CD14-positive monocyte (primary cell): ENCODE data around the gene BBLN. TPM values are rescaled to one million over a fixed set of nuclear protein-coding genes. Genes with fewer than 3 reads are reported as not detected.

Experiments
- DNase-seq, 3 donors: peaks; one replicate each; pipeline ENCODE4 v3.0.0-alpha.2; 2011 to 2022
- H2AFZ ChIP-seq: 2 replicates; pipeline ENCODE4 v1.6.0; 2012; ENCODE audit warnings: mild to moderate bottlenecking, low read depth, low read length, inconsistent platforms; ENCODE audit not compliant: insufficient read depth, poor library complexity, severe bottlenecking
- H3K27ac ChIP-seq, 2 donors: 1 replicate in 1 of 2; 2 replicates in 1 of 2; pipeline ENCODE4 v1.5.1; 2012 to 2013; ENCODE audit warnings: low read length in 2 of 2, control low read depth in 1 of 2, inconsistent platforms in 1 of 2, low read depth in 1 of 2, mild to moderate bottlenecking in 1 of 2
- H3K27me3 ChIP-seq, 2 donors: one replicate each; pipeline versions ENCODE4 v1.6.0 to v1.6.1; 2011 to 2013; ENCODE audit warnings: low read length in 2 of 2; ENCODE audit not compliant: control insufficient read depth in 2 of 2, insufficient read depth in 2 of 2
- H3K36me3 ChIP-seq, 2 donors: replicated peaks in 1 of 2; 1 replicate in 1 of 2; 2 replicates in 1 of 2; pipeline versions ENCODE4 v1.5.1 to v1.6.1; 2012 to 2013; ENCODE audit warnings: low read length in 2 of 2, control low read depth in 1 of 2, inconsistent platforms in 1 of 2, mild to moderate bottlenecking in 1 of 2; ENCODE audit not compliant: insufficient read depth in 2 of 2, control insufficient read depth in 1 of 2
- H3K4me1 ChIP-seq, 2 donors: 1 replicate in 1 of 2; 2 replicates in 1 of 2; pipeline versions ENCODE4 v1.5.1 to v1.6.1; 2012 to 2013; ENCODE audit warnings: low read length in 2 of 2, control low read depth in 1 of 2, inconsistent platforms in 1 of 2, mild to moderate bottlenecking in 1 of 2, moderate library complexity in 1 of 2; ENCODE audit not compliant: insufficient read depth in 2 of 2, control insufficient read depth in 1 of 2
- H3K4me2 ChIP-seq: replicated peaks from 2 replicates; pipeline ENCODE3; 2012; ENCODE audit warnings: low read length, moderate library complexity, mild to moderate bottlenecking; ENCODE audit not compliant: poor library complexity, severe bottlenecking; ENCODE audit errors: extremely low read depth
- H3K4me3 ChIP-seq, 3 experiments: fragments of 200-600 bp in 1 of 3; sonication (generic) in 1 of 3; replicated peaks in 1 of 3; 1 replicate in 2 of 3; 2 replicates in 1 of 3; pipeline ENCODE4 v1.5.1; 2011 to 2013; ENCODE audit warnings: low read length in 3 of 3, mild to moderate bottlenecking in 3 of 3, control low read depth in 2 of 3, low read depth in 2 of 3, inconsistent platforms in 1 of 3, moderate library complexity in 1 of 3
- H3K79me2 ChIP-seq: 2 replicates; pipeline ENCODE4 v1.6.0; 2012; ENCODE audit warnings: mild to moderate bottlenecking, control low read depth, inconsistent platforms, low read length, moderate library complexity; ENCODE audit not compliant: insufficient read depth
- H3K9ac ChIP-seq: 2 replicates; pipeline ENCODE4 v1.6.0; 2017; ENCODE audit warnings: low read length, mild to moderate bottlenecking; ENCODE audit not compliant: insufficient read depth, poor library complexity, severe bottlenecking
- H3K9me3 ChIP-seq, 2 donors: replicated peaks in 1 of 2; 1 replicate in 1 of 2; 2 replicates in 1 of 2; pipeline versions ENCODE4 v1.5.1 to v1.6.1; 2012 to 2013; ENCODE audit warnings: low read length in 2 of 2, control low read depth in 1 of 2; ENCODE audit not compliant: control insufficient read depth in 1 of 2, insufficient read depth in 1 of 2
- H4K20me1 ChIP-seq: 2 replicates; pipeline ENCODE4 v1.6.0; 2012; ENCODE audit warnings: mild to moderate bottlenecking, low read length, control low read depth, moderate library complexity; ENCODE audit not compliant: insufficient read depth
- H3K27ac Mint-ChIP-seq, 7 donors: one replicate each; pipeline ENCODE4 v1.8.0; 2020; ENCODE audit warnings: mild to moderate bottlenecking in 7 of 7, mixed read lengths in 7 of 7, moderate library complexity in 6 of 7, inconsistent platforms in 2 of 7
- H3K27me3 Mint-ChIP-seq, 3 donors: one replicate each; pipeline ENCODE4 v1.8.0; 2021 to 2022; ENCODE audit warnings: low read depth in 3 of 3, mild to moderate bottlenecking in 3 of 3, mixed read lengths in 3 of 3, moderate library complexity in 3 of 3, inconsistent platforms in 1 of 3
- H3K36me3 Mint-ChIP-seq, 2 donors: one replicate each; pipeline ENCODE4 v1.8.0; 2020; ENCODE audit warnings: mixed read lengths in 2 of 2, inconsistent platforms in 1 of 2, mild to moderate bottlenecking in 1 of 2
- H3K4me1 Mint-ChIP-seq: one replicate; pipeline ENCODE4 v1.8.0; 2020; ENCODE audit warnings: mild to moderate bottlenecking, mixed read lengths
- H3K4me3 Mint-ChIP-seq, 2 donors: one replicate each; pipeline ENCODE4 v1.8.0; 2020; ENCODE audit warnings: mild to moderate bottlenecking in 2 of 2, mixed read lengths in 2 of 2, moderate library complexity in 1 of 2
- H3K9me3 Mint-ChIP-seq, 7 donors: one replicate each; pipeline ENCODE4 v1.8.0; 2020 to 2022; ENCODE audit warnings: mixed read lengths in 7 of 7, mild to moderate bottlenecking in 6 of 7, moderate library complexity in 6 of 7, inconsistent platforms in 2 of 7
- CTCF ChIP-seq: fragments of 200-600 bp; IDR thresholded peaks from one replicate; pipeline ENCODE4 v1.8.0; 2022; ENCODE audit warnings: antibody characterized with exemption, mild to moderate bottlenecking
- WGBS: methylation state at CpG from one replicate; pipeline ENCODE4 v1.1.5; 2013; ENCODE audit warnings: missing lambda C conversion rate; ENCODE audit not compliant: insufficient coverage; 5-methylcytosine and 5-hydroxymethylcytosine counted together
- intact Hi-C, 2 donors: fragments of 100-400 bp; cut with micrococcal nuclease; formaldehyde crosslinking; loops; one replicate each; pipeline versions ENCODE4 v1.15.0 to v1.15.1; 2023
- polyA plus RNA-seq, 3 donors: library from polyadenylated mRNA; depleted of rRNA in 1 of 3; unstranded in 2 of 3; stranded (reverse) in 1 of 3; fragments of 300-500 nt in 2 of 3; fragments of >200 nt in 1 of 3; fragmentation: Illumina TruSeq in 2 of 3; gene quantifications; 1 replicate in 2 of 3; 2 replicates in 1 of 3; pipeline ENCODE4 v1.2.3, GENCODE V29; 2012 to 2021

BBLN gene
- polyA plus RNA-seq, 3 donors = 51.5 to 74.8 (median 54.5) TPM

GRCh38 chr9:128153060-128153946, 6.8 kb upstream of the BBLN start:
- H3K27ac ChIP-seq = no peak overlapping the region
- intact Hi-C loops = no loop called here
- no peak for DNase-seq
- H3K9me3 ChIP-seq = no peaks in the 10 kb centered on the region
- H3K79me2 ChIP-seq = no peaks in the 10 kb centered on the region
- H3K27me3 ChIP-seq = no peaks in the 10 kb centered on the region
- no peak for TF ChIP-seq CTCF
- no peaks in the 10 kb centered on the region for H3K4me1 Mint-ChIP-seq
- no peaks in the 10 kb centered on the region for H3K9me3 Mint-ChIP-seq
- no peaks in the 10 kb centered on the region for H4K20me1 ChIP-seq
- H2AFZ ChIP-seq = no peak overlapping the region
- WGBS = 90% methylated on average over 13 of the region's 26 CpGs
- no peak overlapping the region for H3K9ac ChIP-seq
- peaks cover 1 to 12% (median 5%) of the 10 kb centered on the region in 3 donors for H3K27me3 Mint-ChIP-seq
- H3K27ac Mint-ChIP-seq = peak overlapping the region in 1 of 7 donors; percentile 25
- no peak overlapping the region for H3K4me3 Mint-ChIP-seq
- no peaks in the 10 kb centered on the region for H3K36me3 Mint-ChIP-seq
- no peaks in the 10 kb centered on the region for H3K36me3 ChIP-seq
- no peak overlapping the region for H3K4me2 ChIP-seq
- no peaks in the 10 kb centered on the region for H3K4me1 ChIP-seq
- H3K4me3 ChIP-seq = no peak overlapping the region

GRCh38 chr9:128153947-128154695, 5.9 kb upstream of the BBLN start:
- no peak overlapping the region for H3K27ac ChIP-seq
- H2AFZ ChIP-seq = no peak overlapping the region
- no peak overlapping the region for H3K9ac ChIP-seq
- H3K79me2 ChIP-seq = no peaks in the 10 kb centered on the region
- no peak overlapping the region for H3K4me3 Mint-ChIP-seq
- H3K9me3 Mint-ChIP-seq = no peaks in the 10 kb centered on the region
- H3K36me3 Mint-ChIP-seq = no peaks in the 10 kb centered on the region
- no peak for DNase-seq
- 91% methylated on average over 7 of the region's 13 CpGs for WGBS
- no peaks in the 10 kb centered on the region for H3K36me3 ChIP-seq
- H3K4me3 ChIP-seq = no peak overlapping the region
- intact Hi-C loops = no loop called here
- H3K4me1 ChIP-seq = peaks cover under 1% of the 10 kb centered on the region in 2 donors
- peaks cover 1 to 7% (median 5%) of the 10 kb centered on the region in 3 donors for H3K27me3 Mint-ChIP-seq
- peak overlapping the region in 1 of 7 donors; percentile 25 for H3K27ac Mint-ChIP-seq
- H4K20me1 ChIP-seq = no peaks in the 10 kb centered on the region
- no peaks in the 10 kb centered on the region for H3K9me3 ChIP-seq
- H3K4me1 Mint-ChIP-seq = no peaks in the 10 kb centered on the region
- no peaks in the 10 kb centered on the region for H3K27me3 ChIP-seq
- no peak overlapping the region for H3K4me2 ChIP-seq
- no peak for TF ChIP-seq CTCF
